Caco-2 (cell line): Measurements from ENCODE around the gene MKNK2. TPM values are rescaled to one million over a fixed set of nuclear protein-coding genes. Genes with fewer than 3 reads are reported as not detected.
A peak's percentile ranks its signal among the peaks of the same experiment; 100 is the strongest.

ENCODE experiments used
- BruUV-seq: library from RNA; stranded (reverse); fragments of 400-500 nt; replicated peaks from 2 replicates; lab custom pipeline; 2021; lab: Mats Ljungman, UMichigan
- CTCF ChIA-PET: fragments of 300-600 bp; sonication (Branson Sonifier 250); formaldehyde crosslinking; loops from one replicate; lab custom pipeline; 2022; ENCODE audit warnings: antibody characterized with exemption; lab: Charles Lee
- POLR2A ChIA-PET: fragments of 300-600 bp; sonication (Branson Sonifier 250); formaldehyde crosslinking; loops from one replicate; lab custom pipeline; 2022; ENCODE audit warnings: antibody characterized with exemption; lab: Charles Lee
- DNase-seq, 2 experiments: peaks; one replicate each; pipeline versions ENCODE4 v3.0.0 to v3.0.0-alpha.2; 2020 to 2022
- H3K27me3 ChIP-seq: replicated peaks from 2 replicates; pipeline ENCODE4 v1.6.0; 2011; ENCODE audit warnings: low read length; ENCODE audit not compliant: control insufficient read depth, insufficient read depth
- H3K36me3 ChIP-seq: 2 replicates; pipeline ENCODE4 v1.5.1; 2011; ENCODE audit warnings: low read length; ENCODE audit not compliant: control insufficient read depth, insufficient read depth
- H3K4me1 ChIP-seq: fragments of 250-450 bp; sonication (Bioruptor Pico); 2 replicates; pipeline ENCODE4 v1.5.1; 2020; ENCODE audit warnings: mild to moderate bottlenecking
- H3K4me3 ChIP-seq: 2 replicates; pipeline ENCODE4 v1.5.1; 2011; ENCODE audit warnings: low read depth, mild to moderate bottlenecking, control low read depth, low read length
- H3K9me3 ChIP-seq: fragments of 250-450 bp; sonication (Bioruptor Pico); 2 replicates; pipeline ENCODE4 v1.5.1; 2020; ENCODE audit warnings: mild to moderate bottlenecking, moderate library complexity
- H3K27ac Mint-ChIP-seq: one replicate; pipeline ENCODE4 v1.8.0; 2022; ENCODE audit warnings: mixed read lengths; ENCODE audit not compliant: unreplicated experiment
- H3K27me3 Mint-ChIP-seq: one replicate; pipeline ENCODE4 v1.8.0; 2022; ENCODE audit warnings: mixed read lengths; ENCODE audit not compliant: insufficient read depth, unreplicated experiment
- H3K36me3 Mint-ChIP-seq: one replicate; pipeline ENCODE4 v1.8.0; 2022; ENCODE audit warnings: mild to moderate bottlenecking, mixed read lengths; ENCODE audit not compliant: insufficient read depth, unreplicated experiment
- H3K4me1 Mint-ChIP-seq: one replicate; pipeline ENCODE4 v1.8.0; 2022; ENCODE audit warnings: low read depth, mixed read lengths; ENCODE audit not compliant: unreplicated experiment
- H3K4me3 Mint-ChIP-seq: one replicate; pipeline ENCODE4 v1.8.0; 2022; ENCODE audit warnings: mild to moderate bottlenecking, moderate library complexity, mixed read lengths; ENCODE audit not compliant: unreplicated experiment
- H3K9me3 Mint-ChIP-seq: one replicate; pipeline ENCODE4 v1.8.0; 2022; ENCODE audit warnings: mixed read lengths; ENCODE audit not compliant: unreplicated experiment
- CTCF ChIP-seq, 2 experiments: fragments of 200-600 bp in 1 of 2; IDR thresholded peaks; 1 replicate in 1 of 2; 2 replicates in 1 of 2; pipeline versions ENCODE4 v1.5.1 to v1.8.0; 2011 to 2022; ENCODE audit warnings: antibody characterized with exemption in 1 of 2, control low read depth in 1 of 2, inconsistent platforms in 1 of 2, low read depth in 1 of 2, low read length in 1 of 2, mild to moderate bottlenecking in 1 of 2, moderate library complexity in 1 of 2; ENCODE audit not compliant: insufficient read depth in 1 of 2, severe bottlenecking in 1 of 2, unreplicated experiment in 1 of 2
- intact Hi-C: fragments of 100-400 bp; cut with micrococcal nuclease; formaldehyde crosslinking; loops from one replicate; pipeline ENCODE4 v1.10.0; 2022; ENCODE audit not compliant: unreplicated experiment
- total RNA-seq: library from RNA; stranded (reverse); gene quantifications from 2 replicates; pipeline ENCODE4 v1.2.3, GENCODE V29; 2022

The MKNK2 gene
- total RNA-seq, 1 experiment from 2014 or later, result 162 TPM

- peaks cover 9% of the 10 kb centered on the region for H3K9me3 ChIP-seq
- no peaks in the 10 kb centered on the region for H3K36me3 ChIP-seq
- H3K4me3 Mint-ChIP-seq, result no peak overlapping the region
- H3K4me3 ChIP-seq, result no peak overlapping the region
- H3K36me3 Mint-ChIP-seq, result peaks cover 26% of the 10 kb centered on the region
- no peaks in the 10 kb centered on the region for H3K9me3 Mint-ChIP-seq
- no peaks in the 10 kb centered on the region for H3K4me1 ChIP-seq
- H3K27me3 ChIP-seq, result no peaks in the 10 kb centered on the region
- POLR2A ChIA-PET, result interaction anchor here (0.5 kb wide), 1 partner anchor 23 kb away, joined by 3 read pairs; no protein-coding TSS in a partner anchor
- DNase-seq, result peak in 1 of 2 experiments; percentile 21
- H3K4me1 Mint-ChIP-seq, result no peaks in the 10 kb centered on the region
- no peak overlapping the region for H3K27ac Mint-ChIP-seq
- no TSS peak for BruUV-seq
- intact Hi-C loops, result no loop called here
- CTCF ChIA-PET, result no interaction called here
- TF ChIP-seq CTCF (IDR thresholded peaks at IDR 0.05; ENCODE audit: insufficient read depth in 1 of 2, low read depth in 1 of 2, low read length in 1 of 2, severe bottlenecking in 1 of 2, unreplicated experiment in 1 of 2), result no peak
- H3K27me3 Mint-ChIP-seq, result no peaks in the 10 kb centered on the region
These were observed 17.3 kb downstream of the MKNK2 start for GRCh38 chr19:2033825-2034159.

- H3K4me1 Mint-ChIP-seq, result no peaks in the 10 kb centered on the region
- BruUV-seq, result no TSS peak
- Histone ChIP-seq H3K4me3 (no peak overlapping the region), H3K36me3 (no peaks in the 10 kb centered on the region), H3K9me3 (peaks cover 9% of the 10 kb centered on the region), H3K27me3 (no peaks in the 10 kb centered on the region), H3K4me1 (no peaks in the 10 kb centered on the region)
- H3K4me3 Mint-ChIP-seq, result no peak overlapping the region
- no peaks in the 10 kb centered on the region for H3K27me3 Mint-ChIP-seq
- ChIA-PET POLR2A (interaction anchor here (0.5 kb wide), 1 partner anchor 22 kb away, joined by 3 read pairs; no protein-coding TSS in a partner anchor), CTCF (no interaction called here)
- intact Hi-C loops, result no loop called here
- TF ChIP-seq CTCF (IDR thresholded peaks at IDR 0.05; ENCODE audit: insufficient read depth in 1 of 2, low read depth in 1 of 2, low read length in 1 of 2, severe bottlenecking in 1 of 2, unreplicated experiment in 1 of 2), result no peak
- no peak for DNase-seq
- H3K9me3 Mint-ChIP-seq, result no peaks in the 10 kb centered on the region
- peaks cover 22% of the 10 kb centered on the region for H3K36me3 Mint-ChIP-seq
- H3K27ac Mint-ChIP-seq, result no peak overlapping the region
These were observed 17.8 kb downstream of the MKNK2 start for GRCh38 chr19:2033115-2033824.

GRCh38 chr19:2032296-2032941 is 18.6 kb downstream of the MKNK2 start:
- Mint-ChIP-seq H3K27ac (no peak overlapping the region), H3K9me3 (no peaks in the 10 kb centered on the region), H3K4me3 (no peak overlapping the region), H3K27me3 (no peaks in the 10 kb centered on the region), H3K36me3 (peaks cover 15% of the 10 kb centered on the region), H3K4me1 (no peaks in the 10 kb centered on the region)
- Histone ChIP-seq H3K4me3 (no peak overlapping the region), H3K27me3 (no peaks in the 10 kb centered on the region), H3K4me1 (no peaks in the 10 kb centered on the region), H3K9me3 (peaks cover 9% of the 10 kb centered on the region), H3K36me3 (no peaks in the 10 kb centered on the region)
- DNase-seq, result no peak
- BruUV-seq, result no TSS peak
- intact Hi-C loops, result no loop called here
- CTCF ChIA-PET, result no interaction called here
- POLR2A ChIA-PET, result no interaction called here
- TF ChIP-seq CTCF (IDR thresholded peaks at IDR 0.05; ENCODE audit: insufficient read depth in 1 of 2, low read depth in 1 of 2, low read length in 1 of 2, severe bottlenecking in 1 of 2, unreplicated experiment in 1 of 2), result no peak
